Measurements from ENCODE around the gene DPH7.
"Not testable (repeated sequence)": the region's sequence is repeated elsewhere in the genome, so short reads cannot be mapped to it uniquely, and the experiment has no call there.

Gene DPH7

GRCh38 chr9:137580209-137580953, 1.7 kb upstream of the DPH7 start:
- DNase-seq (ENCODE audit: low spot score): no peak
- Mint-ChIP-seq H3K4me3 (no peak overlapping the region), H3K27me3 (ENCODE audit: low read depth) (no peaks in the 10 kb centered on the region), H3K4me1 (ENCODE audit: low read depth) (peaks cover 20% of the 10 kb centered on the region), H3K36me3 (ENCODE audit: low read depth) (peaks cover 23% of the 10 kb centered on the region), H3K9me3 (no peaks in the 10 kb centered on the region), H3K27ac (no peak overlapping the region)

- H3K4me1 Mint-ChIP-seq (ENCODE audit: low read depth): peaks cover 21% of the 10 kb centered on the region
- H3K27me3 Mint-ChIP-seq (ENCODE audit: low read depth): no peaks in the 10 kb centered on the region
- H3K36me3 Mint-ChIP-seq (ENCODE audit: low read depth): peaks cover 25% of the 10 kb centered on the region
- DNase-seq (ENCODE audit: low spot score): no peak
- no peaks in the 10 kb centered on the region for H3K9me3 Mint-ChIP-seq
- H3K27ac Mint-ChIP-seq: peak overlapping the region; percentile 57
- H3K4me3 Mint-ChIP-seq: peak overlapping the region; percentile 85
Measured at GRCh38 chr9:137579259-137579604, 507 bp upstream of the DPH7 start.

GRCh38 chr9:137575716-137576411, 2.9 kb downstream of the DPH7 start:
- peaks cover 25% of the 10 kb centered on the region for H3K36me3 Mint-ChIP-seq (ENCODE audit: low read depth)
- H3K4me3 Mint-ChIP-seq: peak overlapping the region; percentile 63
- H3K9me3 Mint-ChIP-seq: no peaks in the 10 kb centered on the region
- DNase-seq (ENCODE audit: low spot score): no peak
- no peaks in the 10 kb centered on the region for H3K27me3 Mint-ChIP-seq (ENCODE audit: low read depth)
- peak overlapping the region; percentile 68 for H3K27ac Mint-ChIP-seq
- H3K4me1 Mint-ChIP-seq (ENCODE audit: low read depth): peaks cover 21% of the 10 kb centered on the region

- no peak for DNase-seq (ENCODE audit: low spot score)
- peak overlapping the region; percentile 68 for H3K27ac Mint-ChIP-seq
- H3K4me3 Mint-ChIP-seq: peak overlapping the region; percentile 63
- peaks cover 21% of the 10 kb centered on the region for H3K4me1 Mint-ChIP-seq (ENCODE audit: low read depth)
- H3K36me3 Mint-ChIP-seq (ENCODE audit: low read depth): peaks cover 25% of the 10 kb centered on the region
- H3K27me3 Mint-ChIP-seq (ENCODE audit: low read depth): no peaks in the 10 kb centered on the region
- H3K9me3 Mint-ChIP-seq: no peaks in the 10 kb centered on the region
Measured at GRCh38 chr9:137575364-137575715, 3.4 kb downstream of the DPH7 start.

- H3K9me3 Mint-ChIP-seq: no peaks in the 10 kb centered on the region
Measured at GRCh38 chr9:137574192-137574591, 4.5 kb downstream of the DPH7 start.

GRCh38 chr9:137570566-137570965, 8.2 kb downstream of the DPH7 start:
- Mint-ChIP-seq H3K27me3 (ENCODE audit: low read depth) (no peaks in the 10 kb centered on the region), H3K27ac (no peak overlapping the region), H3K9me3 (no peaks in the 10 kb centered on the region), H3K36me3 (ENCODE audit: low read depth) (peaks cover 16% of the 10 kb centered on the region), H3K4me3 (no peak overlapping the region), H3K4me1 (ENCODE audit: low read depth) (peaks cover 3% of the 10 kb centered on the region)
- DNase-seq (ENCODE audit: low spot score): no peak

More at GRCh38 chr9:137574192-137574591, 4.5 kb downstream of the DPH7 start:
- Mint-ChIP-seq H3K27ac (no peak overlapping the region), H3K4me3 (no peak overlapping the region), H3K4me1 (ENCODE audit: low read depth) (peaks cover 21% of the 10 kb centered on the region), H3K27me3 (ENCODE audit: low read depth) (no peaks in the 10 kb centered on the region), H3K36me3 (ENCODE audit: low read depth) (peaks cover 25% of the 10 kb centered on the region)
- no peak for DNase-seq (ENCODE audit: low spot score)

- peaks cover 11% of the 10 kb centered on the region for H3K36me3 Mint-ChIP-seq (ENCODE audit: low read depth)
- no peaks in the 10 kb centered on the region for H3K9me3 Mint-ChIP-seq
- H3K4me3 Mint-ChIP-seq: no peak overlapping the region
- no peaks in the 10 kb centered on the region for H3K4me1 Mint-ChIP-seq (ENCODE audit: low read depth)
- no peaks in the 10 kb centered on the region for H3K27me3 Mint-ChIP-seq (ENCODE audit: low read depth)
- no peak overlapping the region for H3K27ac Mint-ChIP-seq
- DNase-seq (ENCODE audit: low spot score): no peak
Measured at GRCh38 chr9:137569609-137570203, 9.0 kb downstream of the DPH7 start.

- not testable (repeated sequence) for H3K27ac Mint-ChIP-seq, H3K4me3 Mint-ChIP-seq
Measured at GRCh38 chr9:137568445-137568844, 10.3 kb downstream of the DPH7 start.

GRCh38 chr9:137564817-137565411, 13.8 kb downstream of the DPH7 start:
- Mint-ChIP-seq H3K36me3 (ENCODE audit: low read depth) (peaks cover 16% of the 10 kb centered on the region), H3K27me3 (ENCODE audit: low read depth) (no peaks in the 10 kb centered on the region), H3K9me3 (no peaks in the 10 kb centered on the region), H3K4me1 (ENCODE audit: low read depth) (peaks cover 2% of the 10 kb centered on the region), H3K4me3 (no peak overlapping the region), H3K27ac (no peak overlapping the region)
- DNase-seq (ENCODE audit: low spot score): no peak

More at GRCh38 chr9:137568445-137568844, 10.3 kb downstream of the DPH7 start:
- not testable (repeated sequence) for DNase-seq (ENCODE audit: low spot score); H3K9me3 Mint-ChIP-seq; H3K27me3 Mint-ChIP-seq (ENCODE audit: low read depth); H3K4me1 Mint-ChIP-seq (ENCODE audit: low read depth)
- H3K36me3 Mint-ChIP-seq (ENCODE audit: low read depth): peaks cover 19% of the 10 kb centered on the region

- H3K27ac Mint-ChIP-seq: no peak overlapping the region
- no peaks in the 10 kb centered on the region for H3K27me3 Mint-ChIP-seq (ENCODE audit: low read depth)
- DNase-seq (ENCODE audit: low spot score): no peak
- H3K4me3 Mint-ChIP-seq: no peak overlapping the region
- peaks cover 2% of the 10 kb centered on the region for H3K4me1 Mint-ChIP-seq (ENCODE audit: low read depth)
- H3K9me3 Mint-ChIP-seq: no peaks in the 10 kb centered on the region
- H3K36me3 Mint-ChIP-seq (ENCODE audit: low read depth): peaks cover 21% of the 10 kb centered on the region
Measured at GRCh38 chr9:137564134-137564533, 14.6 kb downstream of the DPH7 start.

GRCh38 chr9:137558127-137558526, 20.6 kb downstream of the DPH7 start:
- Mint-ChIP-seq H3K36me3 (ENCODE audit: low read depth) (peaks cover 32% of the 10 kb centered on the region), H3K4me1 (ENCODE audit: low read depth) (peaks cover 3% of the 10 kb centered on the region), H3K4me3 (no peak overlapping the region), H3K27ac (no peak overlapping the region), H3K27me3 (ENCODE audit: low read depth) (no peaks in the 10 kb centered on the region), H3K9me3 (no peaks in the 10 kb centered on the region)
- no peak for DNase-seq (ENCODE audit: low spot score)

- Mint-ChIP-seq H3K36me3 (ENCODE audit: low read depth) (peaks cover 31% of the 10 kb centered on the region), H3K27me3 (ENCODE audit: low read depth) (no peaks in the 10 kb centered on the region), H3K4me3 (no peak overlapping the region), H3K9me3 (no peaks in the 10 kb centered on the region), H3K27ac (no peak overlapping the region), H3K4me1 (ENCODE audit: low read depth) (peaks cover 7% of the 10 kb centered on the region)
- no peak for DNase-seq (ENCODE audit: low spot score)
Measured at GRCh38 chr9:137556069-137556838, 22.5 kb downstream of the DPH7 start.

GRCh38 chr9:137555179-137555578, 23.5 kb downstream of the DPH7 start:
- Mint-ChIP-seq H3K4me3 (no peak overlapping the region), H3K9me3 (no peaks in the 10 kb centered on the region), H3K27ac (no peak overlapping the region), H3K4me1 (ENCODE audit: low read depth) (peaks cover 9% of the 10 kb centered on the region), H3K27me3 (ENCODE audit: low read depth) (no peaks in the 10 kb centered on the region), H3K36me3 (ENCODE audit: low read depth) (peaks cover 31% of the 10 kb centered on the region)
- DNase-seq (ENCODE audit: low spot score): no peak
